Endodermal cell (in vitro differentiated cells): ENCODE data around the gene MTPN. TPM values are rescaled to one million over a fixed set of nuclear protein-coding genes. Genes with fewer than 3 reads are reported as not detected.

Source experiments
- DNase-seq: peaks from one replicate; pipeline ENCODE4 v3.0.0-alpha.2; 2017
- H3K27ac ChIP-seq: 2 replicates; pipeline ENCODE4 v1.5.1; 2013; ENCODE audit warnings: mild to moderate bottlenecking, low read depth, low read length, moderate library complexity
- H3K27me3 ChIP-seq: 2 replicates; pipeline ENCODE4 v1.6.1; 2013; ENCODE audit warnings: mild to moderate bottlenecking, low read length, moderate library complexity; ENCODE audit not compliant: insufficient read depth, control insufficient read depth, poor library complexity, severe bottlenecking
- H3K36me3 ChIP-seq: 2 replicates; pipeline ENCODE4 v1.7.0; 2013; ENCODE audit warnings: mild to moderate bottlenecking, low read length, moderate library complexity; ENCODE audit not compliant: control insufficient read depth, insufficient read depth
- H3K4me1 ChIP-seq: one replicate; pipeline ENCODE4 v1.7.0; 2013; ENCODE audit warnings: low read length; ENCODE audit not compliant: control insufficient read depth, insufficient read depth
- H3K4me3 ChIP-seq: 2 replicates; pipeline ENCODE4 v1.5.1; 2013; ENCODE audit warnings: mild to moderate bottlenecking, low read length, moderate library complexity
- H3K9ac ChIP-seq: 2 replicates; pipeline ENCODE4 v1.6.1; 2013; ENCODE audit warnings: mild to moderate bottlenecking, low read length, moderate library complexity; ENCODE audit not compliant: poor library complexity, severe bottlenecking; ENCODE audit errors: extremely low read depth
- H3K9me3 ChIP-seq: 2 replicates; pipeline ENCODE4 v1.6.1; 2013; ENCODE audit warnings: mild to moderate bottlenecking, low read length, moderate library complexity; ENCODE audit not compliant: control insufficient read depth
- H3K27ac Mint-ChIP-seq: 2 replicates; pipeline ENCODE4 v1.8.0; 2020; ENCODE audit warnings: mixed read lengths
- H3K27me3 Mint-ChIP-seq: 2 replicates; pipeline ENCODE4 v1.8.0; 2021; ENCODE audit warnings: mild to moderate bottlenecking, mixed read lengths; ENCODE audit not compliant: insufficient read depth
- H3K36me3 Mint-ChIP-seq: 2 replicates; pipeline ENCODE4 v1.8.0; 2020; ENCODE audit warnings: low read depth, mixed read lengths
- H3K4me1 Mint-ChIP-seq: 2 replicates; pipeline ENCODE4 v1.8.0; 2020; ENCODE audit warnings: mixed read lengths
- H3K4me3 Mint-ChIP-seq: 2 replicates; pipeline ENCODE4 v1.8.0; 2020; ENCODE audit warnings: mild to moderate bottlenecking, moderate library complexity, mixed read lengths
- H3K9me3 Mint-ChIP-seq: 2 replicates; pipeline ENCODE4 v1.8.0; 2020; ENCODE audit warnings: mild to moderate bottlenecking, mixed read lengths
- CTCF ChIP-seq: fragments of 200-600 bp; sonication (generic); conservative IDR thresholded peaks from 2 replicates; pipeline ENCODE4 v1.5.0; 2021; ENCODE audit warnings: antibody characterized with exemption, mild to moderate bottlenecking
- WGBS, 2 experiments: methylation state at CpG; one replicate each; pipeline versions ENCODE4 v1.1.5 to v1.1.7; 2013; ENCODE audit warnings: missing lambda C conversion rate in 2 of 2, mixed read lengths in 1 of 2; ENCODE audit not compliant: insufficient coverage in 1 of 2, insufficient read length in 1 of 2; 5-methylcytosine and 5-hydroxymethylcytosine counted together
- total RNA-seq, 2 donors: library from RNA; stranded (reverse); fragmentation: NEBNext Ultra II Directional in 1 of 2; extraction: Animal tissue kit (Norgen Biotek cat#: 25700) in 1 of 2; gene quantifications; 2 replicates in 1 of 2; 3 replicates in 1 of 2; pipeline ENCODE4 v1.2.1, GENCODE V29; 2021

The MTPN gene
- total RNA-seq, 2 donors from 2014 or later: 80.3 to 102 TPM

GRCh38 chr7:135898226-135898625 is 78.9 kb downstream of the MTPN start:
- no peaks in the 10 kb centered on the region for H3K36me3 ChIP-seq
- H3K9ac ChIP-seq: no peak overlapping the region
- peaks cover 5% of the 10 kb centered on the region for H3K27me3 Mint-ChIP-seq
- no peak for DNase-seq
- no peaks in the 10 kb centered on the region for H3K9me3 Mint-ChIP-seq
- no peaks in the 10 kb centered on the region for H3K9me3 ChIP-seq
- no peaks in the 10 kb centered on the region for H3K36me3 Mint-ChIP-seq
- no peak overlapping the region for H3K27ac Mint-ChIP-seq
- peaks cover 8% of the 10 kb centered on the region for H3K4me1 Mint-ChIP-seq
- H3K4me3 Mint-ChIP-seq: no peak overlapping the region
- TF ChIP-seq CTCF: no peak
- H3K27ac ChIP-seq: no peak overlapping the region
- H3K4me3 ChIP-seq: no peak overlapping the region
- no peaks in the 10 kb centered on the region for H3K27me3 ChIP-seq
- 90 to 100% methylated on average over 2 to 3 of the region's 3 CpGs for WGBS, 2 experiments
- H3K4me1 ChIP-seq: no peaks in the 10 kb centered on the region

GRCh38 chr7:135894816-135895215 is 82.3 kb downstream of the MTPN start:
- Histone ChIP-seq H3K4me1 (no peaks in the 10 kb centered on the region), H3K27me3 (peaks cover 4% of the 10 kb centered on the region), H3K9me3 (no peaks in the 10 kb centered on the region), H3K4me3 (no peak overlapping the region), H3K9ac (no peak overlapping the region), H3K27ac (no peak overlapping the region), H3K36me3 (no peaks in the 10 kb centered on the region)
- Mint-ChIP-seq H3K4me1 (peaks cover 8% of the 10 kb centered on the region), H3K27ac (no peak overlapping the region), H3K9me3 (no peaks in the 10 kb centered on the region), H3K36me3 (no peaks in the 10 kb centered on the region), H3K4me3 (no peak overlapping the region), H3K27me3 (peaks cover 4% of the 10 kb centered on the region)
- DNase-seq: no peak
- no peak for TF ChIP-seq CTCF
- WGBS, 2 experiments: 90 to 92% methylated on average over 3 of the region's 3 CpGs

GRCh38 chr7:135889823-135890222 is 87.3 kb downstream of the MTPN start:
- H3K27me3 ChIP-seq: peaks cover 4% of the 10 kb centered on the region
- Mint-ChIP-seq H3K27ac (no peak overlapping the region), H3K4me3 (no peak overlapping the region), H3K9me3 (no peaks in the 10 kb centered on the region), H3K27me3 (peaks cover 5% of the 10 kb centered on the region), H3K4me1 (peaks cover 4% of the 10 kb centered on the region), H3K36me3 (no peaks in the 10 kb centered on the region)
- DNase-seq: no peak
- no peaks in the 10 kb centered on the region for H3K36me3 ChIP-seq
- H3K9ac ChIP-seq: no peak overlapping the region
- no peak overlapping the region for H3K4me3 ChIP-seq
- H3K9me3 ChIP-seq: no peaks in the 10 kb centered on the region
- H3K4me1 ChIP-seq: no peaks in the 10 kb centered on the region
- TF ChIP-seq CTCF: no peak
- WGBS, 2 experiments: 95 to 100% methylated on average over 4 to 6 of the region's 6 CpGs
- H3K27ac ChIP-seq: no peak overlapping the region
